Activated CD4-positive, alpha-beta T cell treated with anti-CD3 and anti-CD28 coated beads, Interleukin-2, Interleukin-6, amounts not matched to agents 100 ng/mL and 50 ng/mL, durations not matched to agents 16 hours and 8 hours (primary cell): ENCODE results near the gene OLA1.

Source experiments
- DNase-seq: peaks from one replicate; pipeline ENCODE4 v3.0.0-alpha.2; 2020

Gene OLA1

GRCh38 chr2:174058456-174058855 lies 189.9 kb downstream of the OLA1 start:
- no peak for DNase-seq

GRCh38 chr2:174058026-174058425 lies 190.3 kb downstream of the OLA1 start:
- DNase-seq: no peak

- DNase-seq: no peak
Observed at GRCh38 chr2:174054926-174055325, 193.4 kb downstream of the OLA1 start.

GRCh38 chr2:174053355-174054151 lies 194.8 kb downstream of the OLA1 start:
- DNase-seq: no peak

GRCh38 chr2:174052584-174052976 lies 195.8 kb downstream of the OLA1 start:
- no peak for DNase-seq

GRCh38 chr2:174051741-174052583 lies 196.4 kb downstream of the OLA1 start:
- no peak for DNase-seq

- DNase-seq: no peak
Observed at GRCh38 chr2:174051068-174051467, 197.3 kb downstream of the OLA1 start.

GRCh38 chr2:174049895-174050294 lies 198.4 kb downstream of the OLA1 start:
- DNase-seq: no peak

GRCh38 chr2:174048243-174048642 lies 200.1 kb downstream of the OLA1 start:
- no peak for DNase-seq

- no peak for DNase-seq
Observed at GRCh38 chr2:174047746-174048145, 200.6 kb downstream of the OLA1 start.

- no peak for DNase-seq
Observed at GRCh38 chr2:174046172-174046571, 202.2 kb downstream of the OLA1 start.

- no peak for DNase-seq
Observed at GRCh38 chr2:174044556-174044955, 203.8 kb downstream of the OLA1 start.

GRCh38 chr2:174040417-174040701 lies 208.0 kb downstream of the OLA1 start:
- DNase-seq: no peak

- DNase-seq: peak; percentile 90
Observed at GRCh38 chr2:174039551-174040416, 208.5 kb downstream of the OLA1 start.

GRCh38 chr2:174038462-174038861 lies 209.9 kb downstream of the OLA1 start:
- DNase-seq: no peak

- DNase-seq: no peak
Observed at GRCh38 chr2:174036825-174037224, 211.5 kb downstream of the OLA1 start.

- DNase-seq: no peak
Observed at GRCh38 chr2:174035981-174036742, 212.2 kb downstream of the OLA1 start.

- DNase-seq: no peak
Observed at GRCh38 chr2:174035117-174035635, 213.2 kb downstream of the OLA1 start.

GRCh38 chr2:174033163-174033550 lies 215.2 kb downstream of the OLA1 start:
- no peak for DNase-seq

- DNase-seq: no peak
Observed at GRCh38 chr2:174031226-174031625, 217.1 kb downstream of the OLA1 start.

GRCh38 chr2:174028935-174029334 lies 219.4 kb downstream of the OLA1 start:
- no peak for DNase-seq

GRCh38 chr2:174027956-174028355 lies 220.4 kb downstream of the OLA1 start:
- no peak for DNase-seq
